NCI-H69 (cell line): ENCODE measurements around the gene ZNF24.
A peak's percentile ranks its signal among the peaks of the same experiment; 100 is the strongest.

ENCODE experiments used
- DNase-seq: peaks from one replicate; lab custom pipeline; 2025; lab: John Stamatoyannopoulos, UW

ZNF24 gene

DNA sequence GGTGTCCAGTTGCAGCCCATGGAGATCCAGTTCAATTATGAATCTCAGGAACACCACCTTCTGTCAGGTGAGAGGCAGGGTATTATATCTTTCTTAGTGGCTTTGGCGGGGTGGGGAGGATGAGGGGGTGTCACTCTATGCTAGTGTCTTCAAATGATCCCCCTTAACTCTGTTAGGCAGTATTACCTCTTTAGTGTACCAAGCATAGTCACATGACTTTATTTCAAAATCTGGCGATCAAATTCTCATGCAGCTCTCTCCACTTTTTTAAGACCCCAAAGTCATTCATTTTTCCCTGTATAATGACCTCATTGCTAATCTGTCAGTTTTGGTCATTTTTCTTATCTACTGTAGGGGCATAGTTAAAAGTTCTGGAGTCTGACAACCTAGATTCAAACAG lies 53.1 kb downstream of the ZNF24 start:
- DNase-seq: no peak

DNA sequence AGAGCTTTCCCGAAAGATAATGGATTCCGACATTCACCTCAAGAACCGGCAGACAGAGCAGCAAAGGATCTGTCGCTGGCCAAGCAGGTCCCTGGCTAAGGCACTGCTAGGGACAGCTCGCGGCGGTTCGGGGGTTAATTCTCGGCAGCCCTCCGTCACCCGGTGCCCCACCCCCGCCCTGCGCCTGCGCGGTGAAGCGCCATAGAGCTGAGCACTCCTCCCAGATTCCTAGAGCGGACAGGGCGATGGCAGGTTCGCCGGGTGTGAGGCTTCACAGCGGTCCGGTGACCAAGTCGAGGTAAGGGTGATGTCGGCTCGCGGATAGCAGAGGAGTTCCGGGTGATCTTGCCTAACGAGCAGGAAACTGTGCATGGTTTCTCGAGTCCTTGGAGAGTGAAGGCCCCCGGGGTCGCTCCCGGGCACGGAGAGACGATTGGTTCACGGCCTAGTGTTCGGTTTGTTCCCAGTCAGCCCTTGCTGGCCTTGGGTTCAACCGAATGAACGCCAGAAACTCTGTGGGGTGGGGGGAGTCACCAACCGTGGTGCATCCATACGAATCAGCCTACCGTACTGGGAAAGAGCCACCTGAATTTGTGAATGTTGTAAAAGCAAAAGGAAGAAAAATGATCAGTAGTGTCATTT lies 54.0 kb downstream of the ZNF24 start, which contains the start of gene ZSCAN30:
Gene ZSCAN30, minus strand, starts transcription at position 136 of the 642 bp plus-strand sequence. CDS start 25,877 bp downstream, outside the sequence.
- DNase-seq: peak; percentile 99

DNA sequence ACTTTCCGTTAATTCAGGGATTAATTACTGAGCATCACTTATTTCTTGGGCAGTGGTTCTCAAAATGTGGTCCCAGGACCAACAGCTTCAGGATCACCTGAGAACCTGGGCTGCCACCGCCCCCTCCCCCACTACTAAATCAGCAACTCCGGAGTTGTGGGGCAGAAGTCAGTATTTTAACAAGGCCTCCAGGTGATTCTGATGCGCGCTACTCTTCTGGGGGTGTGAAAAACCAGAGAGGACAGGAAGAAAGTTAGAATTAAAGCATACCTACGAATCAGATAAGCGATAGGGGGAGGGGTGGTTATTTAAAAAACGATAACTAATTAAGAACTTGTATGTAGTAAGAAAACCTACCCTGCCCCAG lies 54.5 kb downstream of the ZNF24 start:
- DNase-seq: peak; percentile 72

DNA sequence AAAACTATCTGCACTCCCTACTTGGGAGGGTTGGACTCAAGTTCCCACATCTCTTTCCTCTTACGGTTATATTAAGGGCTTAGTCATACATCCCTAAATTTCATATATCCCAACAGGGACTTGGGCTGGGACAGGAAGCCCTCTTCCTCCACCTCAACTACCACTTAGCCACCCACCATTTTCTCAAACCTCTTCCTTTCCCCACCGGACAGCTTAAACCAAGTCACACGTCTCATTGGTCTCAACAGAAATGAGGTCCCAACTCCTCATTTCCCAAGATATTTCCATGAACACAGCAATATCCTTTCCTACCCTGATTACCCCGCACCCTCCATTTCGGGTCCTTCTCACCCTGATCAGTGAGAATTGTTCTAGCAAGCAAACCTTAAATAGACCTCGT lies 54.9 kb downstream of the ZNF24 start:
- DNase-seq: no peak

DNA sequence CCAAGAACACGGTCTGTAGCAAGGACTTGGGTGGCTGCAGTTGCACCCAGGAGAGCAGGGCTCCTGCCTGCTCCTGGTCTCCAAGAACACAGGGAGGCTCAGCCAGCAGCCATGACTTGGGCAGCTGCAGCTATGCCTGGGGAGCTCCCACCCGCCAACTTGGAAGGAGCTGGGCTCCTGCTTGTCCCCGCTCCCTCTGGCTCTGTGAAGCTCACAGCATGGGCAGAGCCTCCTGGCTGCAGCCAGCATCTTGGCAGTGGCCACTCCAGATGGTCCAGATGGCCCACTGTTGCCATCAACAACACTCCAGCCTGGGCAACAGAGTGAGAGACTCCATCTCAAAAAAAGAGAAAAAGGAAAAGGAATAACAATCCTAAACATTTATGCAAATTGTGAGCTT lies 59.4 kb downstream of the ZNF24 start:
- no peak for DNase-seq

DNA sequence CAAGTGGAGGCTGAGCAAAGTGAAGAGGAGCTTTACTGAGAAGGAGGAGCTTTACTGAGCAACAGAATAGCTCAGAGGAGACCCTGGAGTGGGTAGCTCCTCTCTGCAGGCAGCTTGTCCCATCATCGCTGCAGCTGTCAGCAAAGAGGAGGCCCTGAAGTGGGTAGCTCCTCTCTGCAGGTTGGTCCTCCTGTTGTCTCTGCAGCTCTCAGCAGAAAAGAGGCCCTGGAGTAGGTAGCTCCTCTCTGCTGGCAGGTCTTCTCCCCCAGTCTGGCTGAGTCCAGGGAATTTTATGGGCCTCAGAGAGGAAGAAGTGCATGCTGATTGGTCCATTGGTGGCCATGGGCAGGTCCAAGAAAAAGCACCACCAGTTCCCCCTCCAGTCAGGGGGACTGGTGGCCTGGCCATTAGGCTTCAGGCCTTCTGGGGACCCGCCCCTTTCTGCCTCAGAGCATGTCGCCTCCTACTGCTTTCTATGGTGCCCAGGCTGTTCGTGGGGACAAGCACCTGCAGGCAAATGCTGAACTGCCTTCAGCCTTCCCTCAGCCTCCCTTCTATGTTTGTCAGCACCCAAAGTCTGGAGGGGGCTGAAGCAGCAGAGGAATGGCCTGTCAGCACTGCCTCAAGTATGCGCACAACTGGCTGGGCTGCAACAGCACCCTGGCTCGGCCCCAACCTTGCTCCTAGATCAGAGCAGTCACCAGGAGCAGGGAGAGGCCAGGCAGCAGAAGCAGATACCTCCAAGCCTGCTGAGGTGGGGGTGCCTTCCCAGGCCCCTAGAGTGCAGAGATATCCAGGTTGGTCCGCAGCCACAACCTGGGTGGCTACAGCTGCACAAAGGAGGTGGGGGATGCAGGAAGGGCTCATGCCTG lies 60.1 kb downstream of the ZNF24 start:
- no peak for DNase-seq

GRCh38 chr18:35282353-35282752 lies 61.9 kb downstream of the ZNF24 start:
- no peak for DNase-seq
